GM10847 (cell line): ENCODE measurements around the gene CDH26.

Source experiments
- POLR2A ChIP-seq: IDR thresholded peaks from 2 replicates; pipeline ENCODE4 v1.6.1; 2011; ENCODE audit not compliant: insufficient read length; ENCODE audit errors: extremely low read depth

The CDH26 gene

DNA sequence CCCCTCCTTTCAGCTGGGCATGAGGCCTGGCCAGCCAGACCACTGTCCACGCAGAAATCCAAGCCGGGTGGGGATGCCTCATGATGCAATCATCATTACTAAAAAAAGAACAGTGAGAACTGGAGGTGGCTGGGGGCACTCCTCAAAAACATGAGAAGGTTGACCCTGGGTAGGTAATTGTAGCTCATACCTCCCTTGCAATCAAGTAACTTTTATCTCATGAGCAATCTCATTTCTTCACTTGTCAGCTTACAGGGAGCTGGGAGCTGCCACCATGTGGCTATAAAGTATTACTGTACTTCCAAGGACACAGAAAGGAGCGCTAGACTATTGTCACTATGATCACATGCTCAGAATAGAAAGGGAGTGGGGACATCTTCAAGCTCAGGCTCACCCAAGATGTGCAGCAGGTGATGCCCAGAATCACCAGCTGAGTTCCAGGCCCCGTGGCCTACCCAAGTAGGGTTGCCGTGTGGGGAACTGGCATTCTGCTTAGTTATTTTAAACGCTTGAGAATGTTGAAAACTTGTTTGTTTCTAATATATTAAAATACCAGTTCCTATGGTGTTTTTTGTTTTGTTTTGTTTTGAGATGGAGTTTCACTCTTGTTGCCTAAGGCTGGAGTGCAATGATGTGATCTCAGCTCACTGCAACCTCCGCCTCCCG, 3.0 kb upstream of the CDH26 start:
- TF ChIP-seq POLR2A: no peak

DNA sequence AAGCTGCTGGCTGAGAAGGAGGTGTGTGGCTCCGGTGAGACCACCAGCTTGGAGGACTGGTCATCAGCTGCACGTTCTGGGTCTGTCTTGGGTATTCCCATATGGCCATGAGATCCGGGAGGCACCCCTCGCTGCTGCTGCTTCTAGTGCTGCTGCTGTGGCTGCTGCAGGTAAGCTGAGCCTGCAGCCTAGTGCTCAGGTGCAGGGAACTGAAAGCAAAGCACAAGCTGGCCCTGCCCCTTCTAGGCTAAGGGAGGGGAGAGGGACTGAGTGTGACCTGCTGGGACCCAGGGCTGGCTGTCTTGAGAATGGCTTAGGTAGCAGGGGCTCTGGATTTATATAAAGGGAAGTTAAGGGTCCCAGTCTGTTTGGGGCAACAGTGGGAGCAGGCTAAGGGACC, 403 bp downstream of the CDH26 start:
- no peak for TF ChIP-seq POLR2A

DNA sequence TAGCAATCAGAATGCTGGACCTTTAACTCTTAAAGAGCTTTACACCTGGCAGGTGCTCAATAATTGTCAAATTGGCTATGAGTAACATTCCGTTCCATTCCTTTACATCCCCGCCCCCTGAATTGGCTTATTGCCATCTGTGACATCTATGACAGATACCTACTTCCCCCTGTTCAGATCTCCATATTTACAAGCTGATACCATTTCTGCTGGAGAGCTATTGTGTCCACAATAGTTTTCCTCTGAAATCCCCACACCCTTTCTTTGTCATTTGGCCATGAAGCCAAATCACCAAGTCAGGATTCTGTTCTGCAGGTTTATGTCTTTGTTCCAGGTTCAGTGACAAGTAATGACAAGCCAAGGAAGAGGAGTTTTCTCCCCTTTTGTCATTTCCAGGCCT, 3.2 kb downstream of the CDH26 start:
- TF ChIP-seq POLR2A: no peak

DNA sequence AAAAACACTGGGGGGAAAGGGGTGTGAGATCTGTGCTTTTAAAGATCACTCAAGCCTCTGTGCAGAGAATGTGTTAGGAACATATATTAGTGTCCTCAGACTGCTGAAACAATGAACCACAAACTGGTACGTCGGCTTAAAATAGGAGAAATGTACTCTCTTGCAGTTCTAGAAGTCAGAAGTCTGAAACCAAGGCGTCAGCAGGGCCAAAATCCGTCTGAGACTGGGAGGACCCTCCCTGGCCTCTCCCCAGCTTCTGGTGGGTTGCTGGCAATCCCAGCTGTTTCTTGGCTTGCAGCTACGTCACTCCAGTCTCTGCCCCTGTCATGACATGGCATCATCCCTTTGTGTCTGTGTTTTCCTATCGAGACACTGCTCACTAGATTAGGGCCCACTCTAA, 3.9 kb downstream of the CDH26 start:
- TF ChIP-seq POLR2A: no peak

DNA sequence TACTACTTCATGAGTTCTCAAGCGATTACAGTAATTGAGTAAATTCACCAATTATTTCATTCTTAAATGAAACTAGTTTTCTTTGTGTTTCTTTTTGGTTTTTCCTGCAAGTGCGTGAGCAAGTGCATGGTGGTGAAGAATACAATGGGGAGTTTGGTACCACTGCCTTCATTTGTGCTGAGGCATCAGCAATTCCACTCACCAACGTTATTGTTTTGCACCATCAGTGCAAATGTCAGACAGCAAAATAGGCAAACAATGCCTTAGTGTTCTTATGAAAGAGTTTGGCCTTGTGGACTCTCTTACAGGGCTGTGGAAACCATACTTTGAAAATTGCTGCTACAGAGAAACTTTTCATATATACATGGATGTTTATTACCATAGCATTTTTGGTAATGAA, 8.2 kb downstream of the CDH26 start:
- TF ChIP-seq POLR2A: no peak

DNA sequence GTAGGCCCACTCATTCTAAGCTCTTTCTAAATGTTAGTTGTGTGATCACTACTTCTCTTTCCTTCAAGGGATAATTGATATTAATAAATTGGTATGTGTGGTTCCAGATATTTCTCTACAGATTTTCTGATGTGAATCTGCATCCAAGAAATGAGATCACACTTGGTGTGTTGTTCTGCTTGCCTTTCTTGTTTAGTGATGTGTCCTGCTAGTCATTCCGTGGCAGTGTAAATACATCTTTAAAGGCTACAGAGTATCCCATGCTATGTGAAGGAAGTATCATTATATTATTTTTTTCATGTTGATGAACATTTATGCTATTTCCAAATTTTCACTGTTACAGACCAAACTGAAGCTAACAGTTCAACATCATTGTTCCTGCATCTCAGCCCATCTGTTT, 13.2 kb downstream of the CDH26 start:
- no peak for TF ChIP-seq POLR2A

DNA sequence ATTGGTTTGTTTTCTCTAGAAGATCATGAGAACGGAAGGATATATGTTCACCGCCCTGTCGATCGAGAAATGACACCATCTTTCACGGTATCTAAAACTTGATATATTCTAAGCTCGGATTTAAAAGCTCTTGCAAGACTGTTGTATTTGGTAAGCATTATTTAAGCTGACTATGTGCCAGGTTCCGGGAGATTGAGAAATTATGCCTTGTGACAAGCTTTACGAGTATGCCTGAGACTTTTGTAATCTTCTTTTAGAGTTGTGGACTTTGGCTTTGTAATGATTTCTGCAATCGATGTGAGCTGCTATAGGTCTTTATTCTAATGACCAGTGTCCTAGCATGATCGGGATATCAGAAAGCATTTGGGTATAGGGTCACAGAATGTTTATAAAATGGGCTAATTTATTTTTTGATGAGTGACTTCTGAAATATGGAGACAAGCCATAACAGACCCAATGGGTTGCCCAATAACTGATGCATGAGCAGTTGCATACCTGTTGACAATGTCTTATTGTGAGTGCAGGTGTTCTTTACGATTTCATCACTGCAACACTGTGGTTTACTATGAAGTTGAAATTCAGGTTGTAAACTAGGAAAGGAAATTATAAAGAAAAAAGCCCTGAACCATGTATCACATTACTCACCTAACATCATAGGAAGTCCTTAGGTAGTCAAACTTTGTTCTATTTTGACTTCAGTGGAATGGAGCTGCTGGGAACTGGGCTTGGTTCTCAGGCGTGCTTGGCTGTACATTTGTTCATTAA, 14.0 kb downstream of the CDH26 start:
- TF ChIP-seq POLR2A: no peak

DNA sequence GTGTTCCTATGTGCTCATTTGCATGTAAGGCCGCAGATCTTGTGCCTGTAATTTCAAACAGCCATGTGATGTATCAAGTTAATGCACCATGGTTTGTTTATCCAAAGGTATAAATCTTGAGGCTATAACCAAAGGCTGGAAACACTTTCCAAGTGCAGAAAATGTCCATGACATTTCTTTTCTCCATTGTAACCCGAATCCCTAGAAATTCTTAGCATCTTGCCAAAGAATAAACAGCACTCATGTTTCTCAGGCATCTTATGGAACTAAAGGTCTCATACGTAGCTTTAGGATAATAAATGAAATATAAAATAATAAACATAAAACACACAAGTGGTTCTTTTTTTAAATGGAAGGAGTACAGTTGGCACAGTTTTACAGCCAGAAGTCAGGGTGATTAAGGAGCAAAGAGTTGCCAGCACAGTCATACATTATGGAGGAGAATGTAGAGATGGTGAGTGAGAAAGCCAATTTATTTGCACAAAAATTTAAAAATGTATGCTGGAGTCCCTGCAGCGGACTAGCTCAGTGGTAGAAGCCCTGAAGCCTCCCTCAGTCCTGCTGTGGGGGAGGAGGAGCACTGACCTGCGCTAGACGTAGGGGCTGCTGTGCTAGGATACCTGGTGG, 18.0 kb downstream of the CDH26 start:
- no peak for TF ChIP-seq POLR2A

DNA sequence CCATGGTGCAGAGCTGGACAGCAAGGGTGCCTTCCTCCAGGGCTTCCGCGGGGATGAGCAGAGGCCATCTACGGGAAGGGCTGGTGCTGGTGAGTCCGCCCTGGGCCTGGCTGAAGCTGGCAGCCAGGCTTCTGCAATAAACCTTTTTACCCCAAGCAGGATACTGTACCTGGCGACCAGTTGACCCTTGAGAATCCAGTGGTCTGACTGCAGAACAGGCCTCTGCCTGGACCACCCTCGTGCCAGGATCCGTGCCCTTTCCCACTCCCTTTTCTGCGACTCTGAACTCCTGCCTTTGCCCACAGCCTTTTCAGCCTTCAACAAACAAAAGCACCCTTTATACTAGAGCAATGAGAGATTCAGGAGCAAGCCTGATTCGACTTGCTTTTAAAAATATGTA, 18.9 kb downstream of the CDH26 start:
- TF ChIP-seq POLR2A: no peak

DNA sequence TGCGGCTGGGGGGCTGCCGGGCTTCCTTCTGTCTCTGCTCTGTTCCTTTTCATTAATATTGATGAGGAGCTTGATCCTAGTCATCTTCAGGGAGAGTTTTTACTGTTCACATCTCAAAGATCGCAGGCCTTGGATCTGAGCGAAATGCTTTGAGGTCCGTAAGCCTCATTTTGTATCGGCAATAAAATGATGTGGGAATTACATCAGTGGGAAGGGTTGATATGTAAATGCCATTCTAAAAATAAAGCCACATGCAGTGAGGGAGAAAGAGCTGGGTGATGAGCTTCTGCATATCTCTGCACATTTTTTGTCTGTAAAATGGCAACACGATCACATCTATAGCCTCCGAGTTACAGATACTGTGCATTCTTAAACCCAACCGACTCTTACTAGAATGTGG, 24.9 kb downstream of the CDH26 start:
- TF ChIP-seq POLR2A: no peak

DNA sequence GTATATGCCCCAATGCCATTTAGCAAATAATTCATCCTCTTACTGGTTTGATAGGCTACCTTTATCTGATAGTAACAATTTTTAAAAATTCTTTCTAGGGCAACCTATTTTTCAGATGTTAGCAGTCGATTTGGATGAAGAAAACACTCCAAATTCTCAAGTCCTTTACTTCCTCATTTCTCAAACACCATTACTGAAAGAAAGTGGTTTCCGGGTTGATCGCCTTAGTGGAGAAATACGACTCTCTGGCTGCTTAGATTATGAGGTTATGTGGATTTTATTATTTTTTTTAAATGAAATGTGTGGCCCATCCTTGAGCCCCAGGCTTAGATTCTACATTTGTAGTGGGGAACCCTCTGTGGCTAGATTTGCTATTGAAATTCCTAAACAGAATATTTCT, 26.3 kb downstream of the CDH26 start:
- no peak for TF ChIP-seq POLR2A

DNA sequence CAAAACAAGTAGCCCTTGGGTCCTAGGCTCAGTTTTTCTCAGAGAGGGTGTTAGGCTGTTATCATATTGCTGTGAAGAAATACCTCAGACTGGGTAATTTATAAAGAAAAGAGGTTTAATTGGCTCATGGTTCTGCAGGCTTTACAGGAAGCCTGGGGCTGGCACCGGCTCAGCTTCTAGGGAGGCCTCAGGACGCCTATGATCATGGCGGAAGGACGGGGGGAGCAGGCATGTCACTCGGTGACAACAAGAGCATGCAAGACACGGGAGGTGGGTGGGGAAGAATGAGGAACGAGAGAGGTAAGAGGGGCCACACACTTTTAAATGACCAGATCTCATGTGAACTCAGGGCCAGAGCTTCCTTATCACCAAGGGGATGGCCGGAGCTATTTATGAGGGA, 26.9 kb downstream of the CDH26 start:
- no peak for TF ChIP-seq POLR2A

DNA sequence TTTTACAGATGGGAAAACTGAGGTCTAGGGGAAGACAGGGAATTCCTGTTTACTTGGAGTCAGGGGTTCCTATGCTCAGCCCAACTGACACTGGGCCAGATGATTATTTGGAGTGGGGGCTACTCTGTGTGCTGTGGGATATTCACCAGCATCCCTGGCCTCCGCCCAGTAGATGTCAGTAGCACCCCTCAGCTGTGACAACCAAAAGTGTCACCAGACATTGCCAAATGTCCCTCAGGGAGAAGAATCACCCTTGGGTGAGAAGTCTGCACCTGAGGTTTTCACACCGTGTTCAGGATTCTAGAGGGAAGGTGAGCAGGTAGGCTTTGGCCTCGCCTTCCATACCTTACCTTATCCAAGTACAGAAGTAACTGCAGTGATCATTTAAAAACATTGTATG, 27.6 kb downstream of the CDH26 start:
- TF ChIP-seq POLR2A: no peak

DNA sequence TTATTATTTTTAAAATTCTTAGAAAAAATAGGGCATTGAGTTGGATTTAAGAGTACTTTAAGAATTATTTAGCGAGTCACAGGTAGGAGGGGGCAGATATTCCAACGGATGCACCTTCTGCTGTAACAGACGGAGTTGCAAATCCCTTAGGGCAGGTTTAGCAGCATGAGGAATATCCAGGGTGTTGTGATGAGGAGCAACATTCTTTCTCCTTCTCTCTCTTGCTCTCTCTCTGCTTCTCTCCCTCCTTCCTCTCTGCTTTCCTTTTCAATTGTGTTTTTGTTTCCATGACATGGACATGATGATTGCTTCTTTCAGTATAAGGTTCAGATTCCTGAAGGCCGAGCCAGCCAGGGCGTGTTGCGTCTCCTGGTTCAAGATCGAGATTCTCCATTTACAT, 28.9 kb downstream of the CDH26 start:
- no peak for TF ChIP-seq POLR2A

DNA sequence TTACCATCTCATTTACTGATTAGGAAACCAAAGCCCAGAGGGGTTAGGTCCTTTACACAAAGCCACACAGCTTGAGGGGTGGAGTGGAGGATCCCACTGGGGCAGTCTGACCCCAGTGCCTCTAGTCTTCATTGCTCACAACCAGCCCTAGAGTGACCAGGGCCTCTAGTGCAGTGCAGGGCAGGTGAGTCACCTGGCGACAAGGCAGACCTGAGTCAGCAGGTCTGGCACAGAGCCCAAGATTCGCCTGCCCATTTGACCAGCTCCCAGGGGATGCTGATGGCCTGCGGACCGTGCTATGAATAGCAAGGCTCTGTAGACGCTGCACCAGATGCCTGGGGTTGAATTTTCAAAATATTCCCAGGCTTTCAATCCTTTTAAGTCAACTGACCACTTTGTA, 29.9 kb downstream of the CDH26 start:
- no peak for TF ChIP-seq POLR2A

DNA sequence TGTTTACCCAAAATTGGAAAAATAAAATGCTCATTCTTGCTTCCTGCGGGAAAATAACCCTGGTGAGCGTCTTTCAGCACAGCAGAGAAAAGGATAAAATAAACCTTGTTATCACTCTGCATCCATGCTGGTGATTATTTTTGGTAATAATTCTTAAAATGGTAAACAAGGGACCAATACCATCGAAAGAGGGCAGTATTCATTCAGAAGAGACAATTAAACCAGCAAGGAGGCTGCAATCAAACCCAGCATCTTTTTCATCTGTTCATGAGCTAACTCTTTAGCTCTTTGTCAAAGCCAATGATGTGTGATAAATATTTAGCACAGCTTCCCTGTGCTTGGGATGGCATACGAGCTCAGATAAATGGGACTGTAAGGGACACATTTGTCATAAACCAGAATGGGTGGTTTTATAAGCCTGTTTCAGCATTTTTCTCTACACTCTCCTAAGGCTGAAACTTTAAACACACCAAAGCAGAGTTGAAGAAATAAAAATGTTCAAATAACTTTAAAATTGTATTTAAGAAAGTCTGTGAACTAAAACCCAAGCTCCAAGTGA, 34.4 kb downstream of the CDH26 start:
- TF ChIP-seq POLR2A: no peak

DNA sequence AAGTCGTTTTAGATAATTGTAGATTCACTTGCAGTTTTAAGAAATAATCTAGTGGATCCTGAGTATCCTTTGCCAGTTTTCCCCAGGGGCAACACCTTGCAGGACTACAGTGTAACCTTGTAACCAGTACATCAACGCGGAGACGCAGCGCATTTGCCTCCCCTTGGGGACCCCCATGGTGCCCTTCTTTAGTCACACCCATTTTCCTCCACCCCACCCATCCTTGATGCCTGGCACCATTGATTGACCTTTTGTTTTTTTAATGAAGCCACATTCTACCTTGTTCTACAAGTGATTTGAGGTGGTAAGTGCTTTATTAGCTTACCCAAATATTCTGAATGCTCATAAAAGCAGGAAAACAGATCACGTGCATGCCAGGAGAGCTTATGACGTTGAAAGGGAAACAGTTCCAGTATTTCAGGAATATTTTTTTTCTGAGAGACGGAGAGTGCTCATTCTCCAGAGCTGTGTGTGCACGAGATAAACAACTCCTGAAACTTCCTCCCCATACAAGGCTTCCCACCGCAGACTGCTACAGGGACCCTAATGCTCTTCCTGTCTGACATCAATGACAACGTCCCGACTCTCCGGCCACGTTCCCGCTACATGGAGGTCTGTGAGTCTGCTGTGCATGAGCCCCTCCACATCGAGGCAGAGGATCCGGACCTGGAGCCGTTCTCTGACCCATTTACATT, 35.7 kb downstream of the CDH26 start:
- TF ChIP-seq POLR2A: no peak
